ENCODE measurements around the gene FAM43A.

FAM43A gene

GRCh38 chr3:194702545-194702944 lies 16.9 kb downstream of the FAM43A start:
- DNase-seq (ENCODE audit: low spot score), result no peak
- in situ Hi-C loops (cut with MboI; ENCODE audit: low sequenced_read_pairs, unreplicated experiment), result no loop called here
- no peak for TF ChIP-seq CTCF (IDR thresholded peaks at IDR 0.05; ENCODE audit: borderline replicate concordance, control extremely low read depth, extremely low read depth, insufficient read depth, missing control alignments)

DNA sequence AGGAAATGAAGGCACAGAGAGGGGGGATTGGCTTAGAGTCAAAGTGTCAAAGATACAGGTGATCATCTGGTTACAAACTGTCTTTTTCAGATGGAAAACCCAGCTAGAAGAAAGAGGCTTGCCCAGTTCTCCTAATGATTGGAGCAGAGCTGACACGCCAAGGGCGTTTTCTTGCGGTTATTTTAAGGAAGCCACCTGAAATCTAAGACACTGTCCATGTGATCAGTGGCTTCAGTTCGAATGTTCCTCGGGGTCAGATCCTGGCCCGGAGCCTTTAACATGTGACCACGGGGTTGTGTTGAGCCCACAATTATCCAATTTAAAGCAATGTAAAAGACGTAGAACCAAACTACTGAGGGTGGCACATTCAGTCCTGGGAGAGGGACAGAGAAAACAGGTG lies 19.5 kb downstream of the FAM43A start:
- no peak for DNase-seq (ENCODE audit: low spot score)
- in situ Hi-C loops (cut with MboI; ENCODE audit: low sequenced_read_pairs, unreplicated experiment), result no loop called here
- TF ChIP-seq CTCF (IDR thresholded peaks at IDR 0.05; ENCODE audit: borderline replicate concordance, control extremely low read depth, extremely low read depth, insufficient read depth, missing control alignments), result no peak

GRCh38 chr3:194705761-194706160 lies 20.1 kb downstream of the FAM43A start:
- in situ Hi-C loops (cut with MboI; ENCODE audit: low sequenced_read_pairs, unreplicated experiment), result no loop called here
- no peak for DNase-seq (ENCODE audit: low spot score)
- no peak for TF ChIP-seq CTCF (IDR thresholded peaks at IDR 0.05; ENCODE audit: borderline replicate concordance, control extremely low read depth, extremely low read depth, insufficient read depth, missing control alignments)

DNA sequence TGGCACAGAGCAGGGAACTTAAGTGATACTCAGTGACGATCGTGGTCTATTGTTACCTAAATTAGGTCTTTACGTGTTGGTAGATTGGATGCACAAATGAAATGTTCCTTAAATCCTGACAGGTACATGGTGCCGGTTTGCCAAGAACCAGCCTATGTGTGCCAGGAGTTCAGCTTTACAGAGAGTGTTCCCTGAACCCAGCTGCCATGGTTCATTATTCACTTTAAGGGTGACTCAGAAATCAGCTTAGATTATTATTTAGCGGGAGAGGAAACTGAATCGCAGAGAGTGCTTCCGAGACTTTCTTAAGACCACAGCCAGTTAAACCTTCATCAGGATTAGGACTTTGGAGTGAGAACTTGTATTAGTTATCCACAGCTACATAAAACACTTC lies 21.5 kb downstream of the FAM43A start:
- in situ Hi-C loops (cut with MboI; ENCODE audit: low sequenced_read_pairs, unreplicated experiment), result no loop called here
- no peak for TF ChIP-seq CTCF (IDR thresholded peaks at IDR 0.05; ENCODE audit: borderline replicate concordance, control extremely low read depth, extremely low read depth, insufficient read depth, missing control alignments)
- DNase-seq (ENCODE audit: low spot score), result no peak

DNA sequence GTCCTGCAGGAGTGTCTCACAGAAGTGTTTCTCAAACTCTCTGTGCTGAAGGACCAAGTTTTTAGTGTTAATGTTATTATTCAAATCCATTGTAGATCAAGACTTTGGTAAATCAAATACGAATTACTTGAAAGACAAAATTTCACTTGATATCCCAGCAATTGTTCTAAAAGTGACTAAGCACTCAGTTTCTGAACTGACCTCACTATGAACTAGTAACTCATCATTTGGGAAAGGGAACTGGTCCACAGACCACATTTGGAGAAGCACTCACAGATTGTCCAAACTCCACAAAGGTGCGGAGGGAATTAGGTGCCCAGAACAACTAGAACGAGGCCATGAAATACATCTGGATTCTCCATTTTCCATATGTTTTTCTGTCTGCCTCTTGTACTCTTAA lies 25.6 kb downstream of the FAM43A start:
- in situ Hi-C loops (cut with MboI; ENCODE audit: low sequenced_read_pairs, unreplicated experiment), result no loop called here
- no peak for TF ChIP-seq CTCF (IDR thresholded peaks at IDR 0.05; ENCODE audit: borderline replicate concordance, control extremely low read depth, extremely low read depth, insufficient read depth, missing control alignments)
- no peak for DNase-seq (ENCODE audit: low spot score)

DNA sequence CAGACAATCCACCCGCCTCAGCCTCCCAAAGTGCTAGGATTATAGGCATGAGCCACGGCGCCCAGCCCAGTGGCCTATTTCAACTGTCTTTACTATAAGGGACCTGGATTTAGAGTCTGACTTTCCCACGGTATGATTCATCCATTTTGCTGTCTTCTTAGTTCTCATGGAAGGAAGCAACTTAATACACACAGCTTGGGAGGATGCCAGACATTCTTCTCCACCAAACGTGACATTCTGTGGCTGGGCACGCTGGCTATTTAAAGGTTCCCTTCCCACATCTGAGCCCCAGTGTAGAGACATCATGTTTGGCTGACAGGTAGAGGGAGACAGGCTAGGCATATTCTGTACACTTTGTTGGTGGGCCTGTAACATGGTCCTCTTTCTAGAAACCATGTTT lies 26.2 kb downstream of the FAM43A start:
- no peak for DNase-seq (ENCODE audit: low spot score)
- no peak for TF ChIP-seq CTCF (IDR thresholded peaks at IDR 0.05; ENCODE audit: borderline replicate concordance, control extremely low read depth, extremely low read depth, insufficient read depth, missing control alignments)
- in situ Hi-C loops (cut with MboI; ENCODE audit: low sequenced_read_pairs, unreplicated experiment), result no loop called here
